ENCODE results near the gene DUSP22. TPM values are rescaled to one million over a fixed set of nuclear protein-coding genes. Genes with fewer than 3 reads are reported as not detected.

DUSP22 gene
- total and polyA plus RNA-seq, 2 experiments from 2014 or later, result 12.8 to 36.8 TPM

DNA sequence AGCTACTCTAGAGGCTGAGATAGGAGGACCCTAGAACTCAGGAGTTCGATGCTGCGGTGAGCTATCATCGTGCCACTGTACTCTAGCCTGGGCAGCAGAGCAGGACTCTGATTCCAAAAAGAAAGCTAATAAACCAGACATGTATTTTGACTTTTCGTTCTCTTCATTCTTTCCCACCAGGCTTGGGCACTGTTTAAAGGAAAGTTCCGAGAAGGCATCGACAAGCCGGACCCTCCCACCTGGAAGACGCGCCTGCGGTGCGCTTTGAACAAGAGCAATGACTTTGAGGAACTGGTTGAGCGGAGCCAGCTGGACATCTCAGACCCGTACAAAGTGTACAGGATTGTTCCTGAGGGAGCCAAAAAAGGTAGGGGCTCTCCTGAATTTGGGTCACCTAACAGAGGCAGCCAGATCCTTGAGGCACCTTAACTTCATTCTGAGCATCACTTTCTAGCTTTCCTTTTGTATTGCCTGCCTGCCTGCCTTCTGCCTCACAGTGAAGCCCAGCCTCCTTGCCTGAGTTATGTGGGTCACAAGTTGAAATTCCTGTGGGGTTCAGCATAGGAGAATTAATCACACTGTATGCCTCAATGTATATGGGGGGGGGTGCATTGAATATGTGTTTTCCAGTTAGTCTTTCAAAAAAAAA is 102.5 kb downstream of the DUSP22 start (continued):
- TF ChIP-seq, protein P1, sequence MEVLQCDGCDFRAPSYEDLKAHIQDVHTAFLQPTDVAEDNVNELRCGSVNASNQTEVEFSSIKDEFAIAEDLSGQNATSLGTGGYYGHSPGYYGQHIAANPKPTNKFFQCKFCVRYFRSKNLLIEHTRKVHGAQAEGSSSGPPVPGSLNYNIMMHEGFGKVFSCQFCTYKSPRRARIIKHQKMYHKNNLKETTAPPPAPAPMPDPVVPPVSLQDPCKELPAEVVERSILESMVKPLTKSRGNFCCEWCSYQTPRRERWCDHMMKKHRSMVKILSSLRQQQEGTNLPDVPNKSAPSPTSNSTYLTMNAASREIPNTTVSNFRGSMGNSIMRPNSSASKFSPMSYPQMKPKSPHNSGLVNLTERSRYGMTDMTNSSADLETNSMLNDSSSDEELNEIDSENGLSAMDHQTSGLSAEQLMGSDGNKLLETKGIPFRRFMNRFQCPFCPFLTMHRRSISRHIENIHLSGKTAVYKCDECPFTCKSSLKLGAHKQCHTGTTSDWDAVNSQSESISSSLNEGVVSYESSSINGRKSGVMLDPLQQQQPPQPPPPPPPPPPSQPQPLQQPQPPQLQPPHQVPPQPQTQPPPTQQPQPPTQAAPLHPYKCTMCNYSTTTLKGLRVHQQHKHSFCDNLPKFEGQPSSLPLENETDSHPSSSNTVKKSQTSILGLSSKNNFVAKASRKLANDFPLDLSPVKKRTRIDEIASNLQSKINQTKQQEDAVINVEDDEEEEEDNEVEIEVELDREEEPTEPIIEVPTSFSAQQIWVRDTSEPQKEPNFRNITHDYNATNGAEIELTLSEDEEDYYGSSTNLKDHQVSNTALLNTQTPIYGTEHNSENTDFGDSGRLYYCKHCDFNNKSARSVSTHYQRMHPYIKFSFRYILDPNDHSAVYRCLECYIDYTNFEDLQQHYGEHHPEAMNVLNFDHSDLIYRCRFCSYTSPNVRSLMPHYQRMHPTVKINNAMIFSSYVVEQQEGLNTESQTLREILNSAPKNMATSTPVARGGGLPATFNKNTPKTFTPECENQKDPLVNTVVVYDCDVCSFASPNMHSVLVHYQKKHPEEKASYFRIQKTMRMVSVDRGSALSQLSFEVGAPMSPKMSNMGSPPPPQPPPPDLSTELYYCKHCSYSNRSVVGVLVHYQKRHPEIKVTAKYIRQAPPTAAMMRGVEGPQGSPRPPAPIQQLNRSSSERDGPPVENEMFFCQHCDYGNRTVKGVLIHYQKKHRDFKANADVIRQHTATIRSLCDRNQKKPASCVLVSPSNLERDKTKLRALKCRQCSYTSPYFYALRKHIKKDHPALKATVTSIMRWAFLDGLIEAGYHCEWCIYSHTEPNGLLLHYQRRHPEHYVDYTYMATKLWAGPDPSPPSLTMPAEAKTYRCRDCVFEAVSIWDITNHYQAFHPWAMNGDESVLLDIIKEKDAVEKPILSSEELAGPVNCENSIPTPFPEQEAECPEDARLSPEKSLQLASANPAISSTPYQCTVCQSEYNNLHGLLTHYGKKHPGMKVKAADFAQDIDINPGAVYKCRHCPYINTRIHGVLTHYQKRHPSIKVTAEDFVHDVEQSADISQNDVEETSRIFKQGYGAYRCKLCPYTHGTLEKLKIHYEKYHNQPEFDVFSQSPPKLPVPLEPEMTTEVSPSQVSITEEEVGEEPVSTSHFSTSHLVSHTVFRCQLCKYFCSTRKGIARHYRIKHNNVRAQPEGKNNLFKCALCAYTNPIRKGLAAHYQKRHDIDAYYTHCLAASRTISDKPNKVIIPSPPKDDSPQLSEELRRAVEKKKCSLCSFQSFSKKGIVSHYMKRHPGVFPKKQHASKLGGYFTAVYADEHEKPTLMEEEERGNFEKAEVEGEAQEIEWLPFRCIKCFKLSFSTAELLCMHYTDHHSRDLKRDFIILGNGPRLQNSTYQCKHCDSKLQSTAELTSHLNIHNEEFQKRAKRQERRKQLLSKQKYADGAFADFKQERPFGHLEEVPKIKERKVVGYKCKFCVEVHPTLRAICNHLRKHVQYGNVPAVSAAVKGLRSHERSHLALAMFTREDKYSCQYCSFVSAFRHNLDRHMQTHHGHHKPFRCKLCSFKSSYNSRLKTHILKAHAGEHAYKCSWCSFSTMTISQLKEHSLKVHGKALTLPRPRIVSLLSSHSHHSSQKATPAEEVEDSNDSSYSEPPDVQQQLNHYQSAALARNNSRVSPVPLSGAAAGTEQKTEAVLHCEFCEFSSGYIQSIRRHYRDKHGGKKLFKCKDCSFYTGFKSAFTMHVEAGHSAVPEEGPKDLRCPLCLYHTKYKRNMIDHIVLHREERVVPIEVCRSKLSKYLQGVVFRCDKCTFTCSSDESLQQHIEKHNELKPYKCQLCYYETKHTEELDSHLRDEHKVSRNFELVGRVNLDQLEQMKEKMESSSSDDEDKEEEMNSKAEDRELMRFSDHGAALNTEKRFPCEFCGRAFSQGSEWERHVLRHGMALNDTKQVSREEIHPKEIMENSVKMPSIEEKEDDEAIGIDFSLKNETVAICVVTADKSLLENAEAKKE (CRISPR knock-in tag; IDR thresholded peaks at IDR 0.05), result no peak
- TF ChIP-seq, protein P2, sequence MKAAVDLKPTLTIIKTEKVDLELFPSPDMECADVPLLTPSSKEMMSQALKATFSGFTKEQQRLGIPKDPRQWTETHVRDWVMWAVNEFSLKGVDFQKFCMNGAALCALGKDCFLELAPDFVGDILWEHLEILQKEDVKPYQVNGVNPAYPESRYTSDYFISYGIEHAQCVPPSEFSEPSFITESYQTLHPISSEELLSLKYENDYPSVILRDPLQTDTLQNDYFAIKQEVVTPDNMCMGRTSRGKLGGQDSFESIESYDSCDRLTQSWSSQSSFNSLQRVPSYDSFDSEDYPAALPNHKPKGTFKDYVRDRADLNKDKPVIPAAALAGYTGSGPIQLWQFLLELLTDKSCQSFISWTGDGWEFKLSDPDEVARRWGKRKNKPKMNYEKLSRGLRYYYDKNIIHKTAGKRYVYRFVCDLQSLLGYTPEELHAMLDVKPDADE (IDR thresholded peaks at IDR 0.05), result no peak
- TF ChIP-seq NANOG (IDR thresholded peaks at IDR 0.05; ENCODE audit: borderline replicate concordance) (no peak), EZH2phosphoT487 (IDR thresholded peaks at IDR 0.05; ENCODE audit: unreplicated experiment) (no peak), ZNF331 (CRISPR knock-in tag; IDR thresholded peaks at IDR 0.05; ENCODE audit: low read depth) (no peak), STAT1 (IDR thresholded peaks at IDR 0.05; ENCODE audit: unreplicated experiment) (no peak)
- TF ChIP-seq, protein P3, sequence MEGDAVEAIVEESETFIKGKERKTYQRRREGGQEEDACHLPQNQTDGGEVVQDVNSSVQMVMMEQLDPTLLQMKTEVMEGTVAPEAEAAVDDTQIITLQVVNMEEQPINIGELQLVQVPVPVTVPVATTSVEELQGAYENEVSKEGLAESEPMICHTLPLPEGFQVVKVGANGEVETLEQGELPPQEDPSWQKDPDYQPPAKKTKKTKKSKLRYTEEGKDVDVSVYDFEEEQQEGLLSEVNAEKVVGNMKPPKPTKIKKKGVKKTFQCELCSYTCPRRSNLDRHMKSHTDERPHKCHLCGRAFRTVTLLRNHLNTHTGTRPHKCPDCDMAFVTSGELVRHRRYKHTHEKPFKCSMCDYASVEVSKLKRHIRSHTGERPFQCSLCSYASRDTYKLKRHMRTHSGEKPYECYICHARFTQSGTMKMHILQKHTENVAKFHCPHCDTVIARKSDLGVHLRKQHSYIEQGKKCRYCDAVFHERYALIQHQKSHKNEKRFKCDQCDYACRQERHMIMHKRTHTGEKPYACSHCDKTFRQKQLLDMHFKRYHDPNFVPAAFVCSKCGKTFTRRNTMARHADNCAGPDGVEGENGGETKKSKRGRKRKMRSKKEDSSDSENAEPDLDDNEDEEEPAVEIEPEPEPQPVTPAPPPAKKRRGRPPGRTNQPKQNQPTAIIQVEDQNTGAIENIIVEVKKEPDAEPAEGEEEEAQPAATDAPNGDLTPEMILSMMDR (conservative IDR thresholded peaks at IDR 0.05; ENCODE audit: low read depth in 2 of 2), result no peak
